HG03135 (cell line): Measurements from ENCODE around the gene SLC16A10.
A peak's percentile ranks its signal among the peaks of the same experiment; 100 is the strongest.
"Not testable (repeated sequence)": the region's sequence is repeated elsewhere in the genome, so short reads cannot be mapped to it uniquely, and the experiment has no call there.

ENCODE experiments used
- ATAC-seq: cut with Tn5 transposase; IDR thresholded peaks from one replicate; pipeline ENCODE4 v1.9.1; 2021; ENCODE audit warnings: mild to moderate bottlenecking, moderate library complexity; ENCODE audit not compliant: unreplicated experiment

SLC16A10 gene

GRCh38 chr6:111080698-111081097 is 6.6 kb upstream of the SLC16A10 start:
- ATAC-seq: no peak

GRCh38 chr6:111086685-111087084 is 618 bp upstream of the SLC16A10 start:
- no peak for ATAC-seq

- peak; percentile 25 for ATAC-seq
Observed at GRCh38 chr6:111087871-111088667, 766 bp downstream of the SLC16A10 start.

GRCh38 chr6:111088668-111089003 is 1.3 kb downstream of the SLC16A10 start:
- no peak for ATAC-seq

DNA sequence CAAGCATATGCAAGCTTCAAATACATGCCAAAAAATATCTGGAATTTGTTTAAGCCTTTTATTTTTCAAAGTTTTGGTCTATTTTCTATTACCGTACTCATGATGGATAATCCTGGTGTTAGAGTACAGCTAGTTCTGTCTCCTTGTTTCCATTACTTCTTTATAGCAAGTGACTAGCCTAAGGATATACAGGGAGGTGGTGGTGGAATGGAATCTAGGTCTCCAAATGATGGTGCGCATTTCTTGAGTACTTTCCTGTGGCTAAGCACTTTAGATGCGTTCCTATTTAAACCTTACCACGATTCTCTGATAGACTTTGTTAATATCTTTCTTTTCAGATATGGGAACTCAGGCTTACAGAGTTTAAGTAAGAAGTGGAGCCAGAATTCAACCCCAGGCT is 3.5 kb downstream of the SLC16A10 start:
- no peak for ATAC-seq

DNA sequence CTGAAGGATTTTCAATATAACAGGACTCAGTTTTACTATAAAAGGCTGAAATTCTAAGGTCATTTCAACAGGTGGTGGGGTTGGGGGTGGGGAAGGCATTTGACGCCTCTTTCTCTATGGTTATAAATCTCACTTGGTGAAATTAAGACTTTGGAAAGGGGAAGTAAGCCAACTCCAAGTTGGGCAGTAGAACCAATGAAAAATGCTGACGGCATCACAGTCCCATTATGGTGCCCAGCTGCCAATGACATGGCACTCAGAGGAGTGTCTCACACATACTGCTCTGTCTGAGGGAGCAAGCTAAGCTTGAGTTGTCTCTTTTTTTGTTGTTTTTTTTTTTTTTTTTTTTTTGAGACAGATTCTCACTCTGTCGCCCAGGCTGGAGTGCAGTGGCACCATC is 4.7 kb downstream of the SLC16A10 start:
- no peak for ATAC-seq

DNA sequence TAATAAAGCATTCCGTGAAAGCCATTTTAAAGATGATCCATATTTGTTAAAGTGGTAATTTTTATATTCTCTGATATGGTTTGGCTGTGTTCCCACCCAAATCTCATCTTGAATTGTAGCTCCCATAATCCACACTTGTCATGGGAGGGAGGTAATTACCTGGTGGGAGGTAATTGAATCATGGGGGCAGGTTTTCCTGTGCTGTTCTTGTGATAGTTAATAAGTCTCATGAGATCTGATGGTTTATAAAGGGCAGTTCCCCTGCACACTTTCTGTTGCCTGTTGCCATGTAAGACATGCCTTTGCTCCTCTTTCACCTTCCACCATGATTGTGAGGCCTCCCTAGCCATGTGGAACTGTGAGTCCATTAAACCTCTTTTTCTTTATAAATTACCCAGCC is 8.2 kb downstream of the SLC16A10 start:
- ATAC-seq: not testable (repeated sequence)

DNA sequence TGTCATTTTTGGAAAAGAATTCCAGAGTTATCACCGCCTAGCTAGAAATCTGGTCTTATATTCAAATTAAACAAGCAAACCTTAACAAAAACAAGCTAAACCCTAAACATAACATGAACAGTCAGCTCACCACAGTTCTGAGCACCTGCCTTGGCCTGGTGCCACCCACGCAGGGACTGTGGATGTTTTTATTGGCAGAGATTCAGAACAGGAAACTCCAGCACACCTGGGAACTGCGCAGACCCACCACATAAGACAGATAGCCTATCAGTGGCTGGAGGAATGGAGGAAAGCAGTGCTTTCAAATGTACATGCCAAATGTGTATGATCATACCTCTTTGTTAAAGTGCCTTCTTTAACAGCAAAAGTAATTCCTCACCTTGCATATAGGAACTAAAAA is 8.9 kb downstream of the SLC16A10 start:
- no peak for ATAC-seq

GRCh38 chr6:111098597-111098996 is 11.3 kb downstream of the SLC16A10 start:
- ATAC-seq: no peak

GRCh38 chr6:111101987-111102386 is 14.7 kb downstream of the SLC16A10 start:
- no peak for ATAC-seq

GRCh38 chr6:111105578-111105977 is 18.3 kb downstream of the SLC16A10 start:
- ATAC-seq: no peak

GRCh38 chr6:111107589-111107988 is 20.3 kb downstream of the SLC16A10 start:
- no peak for ATAC-seq

GRCh38 chr6:111110036-111110435 is 22.7 kb downstream of the SLC16A10 start:
- ATAC-seq: no peak

DNA sequence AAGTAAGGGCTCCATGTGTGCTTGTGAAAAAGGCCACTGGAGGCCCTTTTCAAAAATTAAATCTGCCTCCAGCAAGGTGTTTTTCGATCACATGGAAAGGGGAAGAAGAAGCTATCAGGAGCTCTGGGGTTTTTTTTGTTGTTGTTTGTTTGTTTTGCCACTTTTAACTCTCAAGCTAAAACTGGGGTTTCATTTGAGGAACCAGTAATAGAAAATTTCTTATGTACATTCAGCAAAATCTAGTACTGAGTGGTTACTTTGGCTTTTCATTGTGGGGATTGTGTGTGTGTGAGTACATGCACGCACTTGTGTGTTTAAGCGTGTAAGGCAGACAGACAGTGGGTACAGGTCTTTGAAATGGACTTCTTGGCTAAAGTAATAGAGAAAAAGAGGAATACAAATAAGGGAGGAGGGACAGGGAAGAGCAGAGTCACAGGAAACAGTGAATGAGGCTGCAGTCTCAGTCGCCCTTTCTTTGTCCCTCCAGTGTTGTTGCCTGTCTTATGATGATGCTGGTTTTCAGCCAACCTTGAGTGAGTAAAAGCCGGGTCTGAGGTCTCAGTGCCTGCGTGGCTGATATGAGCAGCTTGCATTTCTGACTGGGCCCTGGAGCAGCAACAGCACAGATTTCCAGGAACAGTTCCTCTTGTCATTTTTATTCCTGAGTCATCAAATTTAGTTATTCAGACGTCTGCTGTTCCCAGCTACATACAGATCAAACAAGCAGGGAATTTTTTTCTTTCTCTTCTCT is 26.2 kb downstream of the SLC16A10 start:
- ATAC-seq: no peak

- no peak for ATAC-seq
Observed at GRCh38 chr6:111114087-111114443, 26.8 kb downstream of the SLC16A10 start.

DNA sequence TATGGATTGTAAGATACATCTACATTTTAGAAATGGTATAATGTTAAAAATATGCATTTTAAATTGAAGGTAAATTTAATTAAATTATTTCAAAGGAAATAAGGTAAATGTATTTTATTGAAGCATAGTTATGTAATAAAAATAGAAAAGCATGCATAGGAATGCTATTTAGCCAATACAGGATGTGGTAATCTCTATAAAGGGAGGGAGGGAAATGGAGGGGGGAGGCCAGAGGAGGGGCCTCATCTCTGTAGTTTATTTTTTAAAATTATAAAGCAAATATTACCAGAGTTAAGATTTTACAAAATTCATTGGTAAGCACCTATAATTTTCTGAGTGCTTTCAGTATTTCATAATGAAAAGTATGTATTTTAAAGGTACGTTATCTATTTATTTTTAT is 27.2 kb downstream of the SLC16A10 start:
- no peak for ATAC-seq

DNA sequence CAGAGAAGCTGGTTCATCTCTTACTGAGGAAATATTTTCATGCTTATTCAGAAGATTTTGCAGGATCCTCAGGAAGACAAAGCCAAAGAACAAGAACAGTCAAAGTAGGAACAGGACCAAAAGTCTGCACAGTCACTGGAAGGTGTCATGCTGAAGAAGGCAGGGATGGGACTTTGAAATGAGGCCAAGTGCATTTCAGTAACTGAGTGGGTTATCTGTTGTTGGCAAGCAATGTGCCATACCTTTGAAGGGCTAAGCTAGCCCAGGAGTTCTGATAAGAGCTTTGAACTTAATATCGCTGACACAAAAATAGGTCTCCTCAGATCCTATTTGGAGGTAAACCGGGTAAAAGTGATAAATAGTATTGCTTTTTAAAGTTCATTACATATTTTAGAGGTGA is 31.5 kb downstream of the SLC16A10 start:
- no peak for ATAC-seq

- ATAC-seq: no peak
Observed at GRCh38 chr6:111119571-111120329, 32.4 kb downstream of the SLC16A10 start.

DNA sequence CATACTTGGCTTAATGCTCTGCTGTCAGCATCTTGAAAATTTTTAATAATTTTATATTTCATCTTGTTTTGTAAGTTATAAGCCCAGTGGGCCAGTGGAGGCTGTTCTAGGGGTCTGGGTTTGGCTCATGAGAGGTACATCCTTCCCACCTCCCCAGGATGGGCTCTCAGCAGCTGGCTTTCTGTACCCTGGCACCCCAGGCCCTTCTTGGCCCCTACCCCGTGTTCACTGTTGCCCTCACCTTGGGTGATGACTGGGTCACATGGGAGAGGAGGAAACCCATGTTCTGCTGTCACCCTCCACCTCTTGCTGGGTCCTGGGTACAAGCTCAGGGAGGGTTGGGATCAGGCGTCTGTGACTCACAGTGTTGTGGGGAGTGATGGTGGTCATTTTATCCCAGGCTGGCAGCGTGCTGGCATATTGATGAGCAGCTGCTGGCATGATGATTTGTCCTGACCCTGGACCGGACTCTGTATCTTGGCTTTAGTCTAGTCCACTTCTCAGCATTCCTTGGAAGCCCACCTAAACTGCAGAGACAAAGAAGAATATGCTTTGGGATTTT is 34.6 kb downstream of the SLC16A10 start:
- ATAC-seq: no peak

GRCh38 chr6:111122458-111123286 is 35.4 kb downstream of the SLC16A10 start:
- no peak for ATAC-seq

- ATAC-seq: no peak
Observed at GRCh38 chr6:111124406-111124805, 37.1 kb downstream of the SLC16A10 start.
